Lower leg skin (tissue), 4 donors: ENCODE measurements around the gene NMNAT1. TPM values are rescaled to one million over a fixed set of nuclear protein-coding genes. Genes with fewer than 3 reads are reported as not detected.
A peak's percentile ranks its signal among the peaks of the same experiment; 100 is the strongest.

Source experiments
- DNase-seq, 2 donors: peaks; one replicate each; pipeline ENCODE4 v3.0.0-alpha.2; 2019; ENCODE audit warnings: low spot score in 2 of 2
- H3K4me3 ChIP-seq: fragments of 200-600 bp; sonication (generic); 2 replicates; pipeline ENCODE4 v1.5.1; 2017; ENCODE audit warnings: mild to moderate bottlenecking, low read depth; ENCODE audit not compliant: poor library complexity, severe bottlenecking
- CTCF ChIP-seq, 3 donors: fragments of 450-650 bp; IDR thresholded peaks; one replicate each; pipeline ENCODE4 v1.5.1; 2016; ENCODE audit warnings: antibody characterized with exemption in 3 of 3, mild to moderate bottlenecking in 3 of 3, moderate library complexity in 2 of 3
- POLR2A ChIP-seq, 2 donors: fragments of 450-650 bp; IDR thresholded peaks; one replicate each; pipeline ENCODE4 v1.6.1; 2016 to 2017; ENCODE audit warnings: antibody characterized with exemption in 2 of 2, mild to moderate bottlenecking in 1 of 2, moderate library complexity in 1 of 2
- WGBS, 2 donors: methylation state at CpG; one replicate each; pipeline ENCODE4 v1.1.5; 2018; 5-methylcytosine and 5-hydroxymethylcytosine counted together
- intact Hi-C: fragments of 100-400 bp; cut with DNase I; formaldehyde crosslinking; loops from one replicate; pipeline ENCODE4 v1.15.0; 2023; ENCODE audit warnings: low total_unique reads
- total RNA-seq, 4 donors: library from RNA; depleted of rRNA; stranded (reverse); fragments of >200 nt; gene quantifications; one replicate each; pipeline ENCODE4 v1.1.0, GENCODE V29; 2016

The NMNAT1 gene
- total RNA-seq: 1 to 10 TPM; 3.2 to 8.2 (median 5.3) TPM

DNA sequence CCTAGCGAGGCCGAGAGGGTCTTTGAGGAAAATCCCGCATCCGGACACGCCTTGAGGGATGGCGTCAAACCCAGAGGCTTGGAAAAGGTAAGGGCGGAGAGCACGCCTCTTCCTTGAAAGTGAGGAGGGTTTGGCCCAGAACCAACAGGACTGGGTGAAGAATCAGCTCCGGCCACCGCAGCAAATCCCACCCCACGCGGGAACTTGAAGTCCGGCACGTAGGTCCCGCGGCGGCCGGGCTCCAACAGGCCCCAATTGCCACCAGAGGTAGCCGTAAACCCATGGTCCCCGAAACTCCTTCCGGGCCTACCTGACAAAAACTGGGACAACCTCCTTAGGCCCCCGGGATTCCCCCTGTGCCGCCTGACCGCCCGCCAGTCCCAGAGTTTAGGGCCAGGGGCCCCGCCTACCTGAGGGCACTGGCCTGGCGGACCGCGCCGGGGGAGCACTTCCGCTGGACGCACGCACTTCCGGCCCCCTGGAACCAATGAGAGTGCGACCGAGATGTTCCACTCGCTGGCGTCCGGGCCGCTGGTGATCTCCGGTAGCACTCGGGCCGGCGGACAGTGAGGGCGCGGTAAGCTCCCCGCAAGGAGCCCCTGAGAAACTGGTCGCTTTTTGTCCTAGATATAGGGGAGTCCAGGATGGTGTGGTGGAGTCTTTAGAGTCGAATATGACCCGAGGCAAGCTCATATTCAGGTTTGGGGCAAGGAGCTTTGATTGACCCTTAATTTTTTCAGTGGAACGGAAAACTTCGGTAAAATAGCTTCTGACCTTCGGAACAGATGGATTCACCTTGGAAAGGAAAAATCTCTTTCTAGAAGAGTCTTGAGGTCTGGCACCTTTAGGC is at the start of gene NMNAT1, which contains the start of gene LZIC:
NMNAT1 (plus strand) TSS at position 537 of the 850 bp plus-strand sequence. CDS start 28,599 bp downstream, outside the sequence.
LZIC (minus strand) TSS at position 453 of the 850 bp plus-strand sequence. CDS start 6,772 bp downstream, outside the sequence.
- WGBS, 2 donors: 0 to 1% methylated on average over 37 of the region's 53 CpGs
- DNase-seq: peak; percentile 89 to 98
- no peak for TF ChIP-seq POLR2A (IDR thresholded peaks at IDR 0.05)
- intact Hi-C loops: no loop called here
- peak within 1 kb of the TSS; percentile 75 for H3K4me3 ChIP-seq

DNA sequence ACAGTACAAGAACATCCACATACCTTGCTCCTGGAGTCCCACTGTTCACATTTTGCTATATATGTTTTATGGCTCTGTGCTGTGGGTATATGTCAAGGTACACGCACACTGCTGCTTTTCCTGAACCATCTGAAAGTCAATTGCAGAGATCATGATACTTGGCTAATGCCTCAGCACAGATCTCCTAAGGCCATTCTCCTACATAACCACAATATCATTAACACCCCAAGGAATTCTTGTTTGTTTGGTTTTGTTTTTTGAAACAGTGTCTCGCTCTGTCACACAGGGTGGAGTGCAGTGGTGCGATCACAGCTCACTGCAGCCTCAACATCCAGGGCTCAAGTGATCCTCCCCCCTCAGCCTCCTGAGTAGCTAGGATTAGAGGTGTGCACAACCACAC is 49.2 kb upstream of the NMNAT1 start:
- DNase-seq: no peak
- no peak overlapping the region for H3K4me3 ChIP-seq
- 51 to 59% methylated on average over 3 of the region's 3 CpGs for WGBS, 2 donors

DNA sequence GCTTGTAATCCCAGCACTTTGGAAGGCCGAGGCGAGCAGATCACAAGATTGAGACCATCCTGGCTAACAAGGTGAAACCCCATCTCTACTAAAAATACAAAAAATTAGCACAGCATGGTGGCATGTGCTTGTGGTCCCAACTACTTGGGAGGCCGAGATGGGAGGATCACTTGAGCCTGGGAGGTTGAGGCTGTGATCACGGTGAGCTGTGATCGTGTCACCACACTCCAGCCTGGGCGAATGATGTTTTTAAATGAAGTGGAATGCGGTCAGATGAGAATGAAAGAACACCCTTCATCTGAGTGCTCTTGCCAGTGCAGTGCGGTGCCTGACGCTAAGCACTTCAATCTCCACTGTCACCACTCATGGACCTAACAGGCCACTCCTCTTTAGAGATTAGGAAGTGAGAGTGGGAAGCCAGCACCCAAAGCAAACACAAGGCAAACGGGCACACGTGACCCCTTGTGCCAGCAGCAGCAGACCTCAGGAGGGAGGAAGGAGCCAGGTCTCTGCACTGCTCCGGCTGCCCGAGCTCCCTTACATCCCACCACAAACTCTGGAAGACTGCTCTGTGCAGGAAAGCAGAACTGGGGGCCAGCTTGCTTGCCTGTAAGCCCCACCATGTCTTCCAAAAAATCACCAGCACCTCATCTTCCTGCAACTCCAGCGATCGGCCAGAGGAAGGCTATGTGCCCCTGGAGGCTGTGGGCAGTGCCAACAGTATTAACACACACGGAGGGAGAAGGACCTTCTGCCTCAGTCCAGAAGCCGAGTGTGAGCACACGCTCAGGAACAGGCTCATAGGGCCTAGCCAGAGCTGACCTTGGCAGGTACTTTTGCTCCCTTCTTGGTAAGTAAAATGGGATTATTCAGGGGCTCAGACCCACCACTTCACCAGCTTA is 42.9 kb upstream of the NMNAT1 start:
- peak; percentile 60 to 91 for DNase-seq
- 39 to 53% methylated on average over 18 of the region's 18 CpGs for WGBS, 2 donors

More for the DNA sequence above, 49.2 kb upstream of the NMNAT1 start:
- intact Hi-C loops: no loop called here
- TF ChIP-seq POLR2A (IDR thresholded peaks at IDR 0.05) (no peak), CTCF (IDR thresholded peaks at IDR 0.05) (no peak)

GRCh38 chr1:9901148-9902059 is 41.9 kb upstream of the NMNAT1 start:
- 53 to 65% methylated on average over 8 to 9 of the region's 9 CpGs for WGBS, 2 donors
- no peak for DNase-seq
- intact Hi-C loops: no loop called here
- no peak overlapping the region for H3K4me3 ChIP-seq
- TF ChIP-seq CTCF (IDR thresholded peaks at IDR 0.05): no peak
- no peak for TF ChIP-seq POLR2A (IDR thresholded peaks at IDR 0.05)

More for the DNA sequence above, 42.9 kb upstream of the NMNAT1 start:
- TF ChIP-seq POLR2A (IDR thresholded peaks at IDR 0.05) (no peak), CTCF (IDR thresholded peaks at IDR 0.05) (no peak)
- intact Hi-C loops: no loop called here
- H3K4me3 ChIP-seq: no peak overlapping the region

DNA sequence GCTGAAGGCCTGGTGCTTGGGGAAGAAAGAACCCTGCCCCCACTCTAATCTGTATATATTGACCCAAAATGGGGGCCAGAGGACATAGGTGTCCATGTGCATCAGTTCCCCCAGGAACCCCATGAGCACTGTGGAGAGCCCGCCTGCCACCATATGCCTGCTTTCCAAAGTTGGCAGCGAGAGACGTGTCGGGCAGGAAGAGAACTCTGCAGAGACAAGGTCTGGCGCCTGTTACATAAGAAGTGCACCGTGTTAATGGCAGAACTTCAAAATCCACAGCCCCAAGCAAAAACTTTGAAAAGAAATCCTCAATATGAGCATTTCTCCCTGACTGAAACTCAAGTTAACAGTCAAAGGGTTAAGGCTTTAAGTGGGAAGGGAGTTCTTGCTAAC is 41.2 kb upstream of the NMNAT1 start:
- no peak overlapping the region for H3K4me3 ChIP-seq
- intact Hi-C loops: no loop called here
- TF ChIP-seq POLR2A (IDR thresholded peaks at IDR 0.05): no peak
- no peak for TF ChIP-seq CTCF (IDR thresholded peaks at IDR 0.05)
- 54 to 57% methylated on average over 6 of the region's 6 CpGs for WGBS, 2 donors
- no peak for DNase-seq
